ENCODE data around the gene POGZ.

- TF ChIP-seq CTCF (IDR thresholded peaks at IDR 0.05) (no peak), EP300 (IDR thresholded peaks at IDR 0.05) (no peak), POLR2AphosphoS5 (IDR thresholded peaks at IDR 0.05) (no peak), POLR2A (IDR thresholded peaks at IDR 0.05; ENCODE audit: low read depth) (no peak)
These were observed 27.3 kb upstream of the POGZ start for GRCh38 chr1:151486557-151486956.
